Measurements from ENCODE around the gene TBL1X. TPM values are rescaled to one million over a fixed set of nuclear protein-coding genes. Genes with fewer than 3 reads are reported as not detected.

Gene TBL1X
- total RNA-seq, 6 experiments from 2014 or later, result 18.0 to 40.7 (median 20.8) TPM

GRCh38 chrX:9746148-9746888 lies 281.5 kb downstream of the TBL1X start:
- no peak overlapping the region for H3K27ac ChIP-seq
- TF ChIP-seq, protein P1, sequence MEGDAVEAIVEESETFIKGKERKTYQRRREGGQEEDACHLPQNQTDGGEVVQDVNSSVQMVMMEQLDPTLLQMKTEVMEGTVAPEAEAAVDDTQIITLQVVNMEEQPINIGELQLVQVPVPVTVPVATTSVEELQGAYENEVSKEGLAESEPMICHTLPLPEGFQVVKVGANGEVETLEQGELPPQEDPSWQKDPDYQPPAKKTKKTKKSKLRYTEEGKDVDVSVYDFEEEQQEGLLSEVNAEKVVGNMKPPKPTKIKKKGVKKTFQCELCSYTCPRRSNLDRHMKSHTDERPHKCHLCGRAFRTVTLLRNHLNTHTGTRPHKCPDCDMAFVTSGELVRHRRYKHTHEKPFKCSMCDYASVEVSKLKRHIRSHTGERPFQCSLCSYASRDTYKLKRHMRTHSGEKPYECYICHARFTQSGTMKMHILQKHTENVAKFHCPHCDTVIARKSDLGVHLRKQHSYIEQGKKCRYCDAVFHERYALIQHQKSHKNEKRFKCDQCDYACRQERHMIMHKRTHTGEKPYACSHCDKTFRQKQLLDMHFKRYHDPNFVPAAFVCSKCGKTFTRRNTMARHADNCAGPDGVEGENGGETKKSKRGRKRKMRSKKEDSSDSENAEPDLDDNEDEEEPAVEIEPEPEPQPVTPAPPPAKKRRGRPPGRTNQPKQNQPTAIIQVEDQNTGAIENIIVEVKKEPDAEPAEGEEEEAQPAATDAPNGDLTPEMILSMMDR (IDR thresholded peaks at IDR 0.05), result no peak
- no peak for TF ChIP-seq POLR2A (IDR thresholded peaks at IDR 0.05)

DNA sequence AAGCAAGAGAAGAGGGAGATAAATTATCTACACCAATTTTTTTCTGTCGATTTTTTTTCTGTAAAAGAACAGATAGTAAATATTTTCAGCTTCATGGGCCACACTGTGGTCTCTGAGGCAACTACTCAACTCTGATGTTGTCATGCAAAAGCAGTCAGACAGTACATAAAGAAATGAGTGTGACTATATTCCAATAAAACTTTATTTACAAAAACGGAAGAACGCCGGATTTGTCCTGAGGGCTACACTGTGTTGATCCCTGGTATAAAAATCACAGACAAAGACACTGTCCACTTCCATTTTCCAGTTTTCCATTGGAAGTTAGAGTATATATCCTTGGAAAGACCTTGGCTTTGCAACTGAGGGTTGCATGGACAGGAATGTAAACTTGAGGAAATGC lies 282.8 kb downstream of the TBL1X start:
- Histone ChIP-seq H3K9me3 (no peaks in the 10 kb centered on the region), H3K27me3 (no peaks in the 10 kb centered on the region), H3K36me3 (no peaks in the 10 kb centered on the region), H3K4me3 (no peak overlapping the region), H3K4me1 (no peaks in the 10 kb centered on the region), H3K27ac (no peak overlapping the region)
- DNase-seq (no peak), ATAC-seq (no peak)
- WGBS (ENCODE audit: insufficient coverage, low coverage, low lambda C conversion rate, missing lambda C conversion rate), result 82% methylated on average over 4 of the region's 4 CpGs
- intact Hi-C loops (cut with DNase I), result no loop called here
- TF ChIP-seq, protein P1 (IDR thresholded peaks at IDR 0.05), result no peak
- no peak for TF ChIP-seq POLR2A (IDR thresholded peaks at IDR 0.05)

More at GRCh38 chrX:9746148-9746888, 281.5 kb downstream of the TBL1X start:
- intact Hi-C loops (cut with DNase I), result no loop called here
- Histone ChIP-seq H3K4me3 (no peak overlapping the region), H3K36me3 (no peaks in the 10 kb centered on the region), H3K27me3 (no peaks in the 10 kb centered on the region), H3K4me1 (no peaks in the 10 kb centered on the region), H3K9me3 (no peaks in the 10 kb centered on the region)
- DNase-seq, result no peak
- WGBS (ENCODE audit: insufficient coverage, low coverage, low lambda C conversion rate, missing lambda C conversion rate), result 3% methylated on average over 3 of the region's 3 CpGs
- ATAC-seq, result peak; percentile 20 to 64 (median 40)

DNA sequence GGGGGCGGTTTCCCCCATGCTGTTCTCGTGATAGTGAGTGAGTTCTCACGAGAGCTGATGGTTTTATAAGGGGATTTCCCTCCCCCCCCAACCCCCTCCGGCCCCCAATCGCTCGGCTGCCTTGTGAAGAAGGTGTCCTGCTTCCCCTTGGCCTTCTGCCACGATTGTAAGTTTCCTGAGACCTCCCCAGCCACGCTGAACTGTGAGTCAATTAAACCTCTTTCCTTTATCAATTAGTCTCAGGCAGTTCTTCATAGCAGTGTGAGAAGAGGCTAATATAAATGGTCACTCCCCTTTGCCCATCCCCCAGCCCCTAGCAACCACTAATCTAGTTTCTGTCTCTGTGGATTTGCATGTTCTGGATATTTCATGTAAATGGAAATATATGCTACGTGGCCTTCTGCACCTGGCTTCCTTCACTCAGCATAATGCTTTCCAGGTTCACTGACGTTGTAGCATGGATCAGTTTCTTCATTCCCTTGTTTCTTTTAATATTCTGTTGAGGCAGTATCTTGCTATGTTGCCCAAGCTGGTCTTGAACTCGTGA lies 284.4 kb downstream of the TBL1X start:
- Histone ChIP-seq H3K36me3 (no peaks in the 10 kb centered on the region), H3K4me1 (no peaks in the 10 kb centered on the region), H3K4me3 (no peak overlapping the region), H3K9me3 (no peaks in the 10 kb centered on the region), H3K27ac (no peak overlapping the region), H3K27me3 (no peaks in the 10 kb centered on the region)
- ATAC-seq, result no peak
- intact Hi-C loops (cut with DNase I), result no loop called here
- DNase-seq, result no peak
- TF ChIP-seq POLR2A (IDR thresholded peaks at IDR 0.05), result no peak
- TF ChIP-seq, protein P1 (IDR thresholded peaks at IDR 0.05), result no peak
- WGBS (ENCODE audit: insufficient coverage, low coverage, low lambda C conversion rate, missing lambda C conversion rate), result 35% methylated on average over 11 of the region's 11 CpGs

DNA sequence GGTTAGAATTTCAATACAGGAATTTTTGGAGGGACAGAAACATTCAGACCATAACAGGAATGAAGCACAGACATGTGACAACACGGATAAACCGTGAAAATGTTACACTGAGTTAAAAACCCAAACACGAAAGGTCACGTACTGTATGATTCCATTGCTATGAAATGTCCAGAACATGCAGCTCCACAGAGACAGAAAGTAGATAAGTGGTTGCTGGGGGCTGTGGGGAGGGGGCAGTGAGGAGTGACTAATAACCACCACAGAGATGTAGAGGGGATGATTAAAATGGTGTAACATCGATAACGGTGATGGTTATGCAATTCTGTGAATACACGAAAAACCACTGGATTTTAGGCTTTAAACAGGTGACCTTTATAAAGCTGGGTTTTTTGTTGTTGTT lies 292.5 kb downstream of the TBL1X start:
- TF ChIP-seq, protein P1 (IDR thresholded peaks at IDR 0.05), result no peak
- no peak for TF ChIP-seq POLR2A (IDR thresholded peaks at IDR 0.05)

More for the DNA sequence above, 292.5 kb downstream of the TBL1X start:
- DNase-seq (no peak), ATAC-seq (no peak)
- intact Hi-C loops (cut with DNase I), result no loop called here
- 68% methylated on average over 7 of the region's 7 CpGs for WGBS (ENCODE audit: insufficient coverage, low coverage, low lambda C conversion rate, missing lambda C conversion rate)
- Histone ChIP-seq H3K4me1 (no peaks in the 10 kb centered on the region), H3K27me3 (no peaks in the 10 kb centered on the region), H3K36me3 (no peaks in the 10 kb centered on the region), H3K9me3 (no peaks in the 10 kb centered on the region), H3K4me3 (no peak overlapping the region), H3K27ac (no peak overlapping the region)
